Inflammatory macrophage treated with lipopolysaccharide for 1 hour (primary cell): ENCODE measurements around the gene PRDM2.

ENCODE experiments used
- DNase-seq, 2 donors: peaks; one replicate each; pipeline ENCODE4 v3.0.0-alpha.2; 2020 to 2022

The PRDM2 gene

DNA sequence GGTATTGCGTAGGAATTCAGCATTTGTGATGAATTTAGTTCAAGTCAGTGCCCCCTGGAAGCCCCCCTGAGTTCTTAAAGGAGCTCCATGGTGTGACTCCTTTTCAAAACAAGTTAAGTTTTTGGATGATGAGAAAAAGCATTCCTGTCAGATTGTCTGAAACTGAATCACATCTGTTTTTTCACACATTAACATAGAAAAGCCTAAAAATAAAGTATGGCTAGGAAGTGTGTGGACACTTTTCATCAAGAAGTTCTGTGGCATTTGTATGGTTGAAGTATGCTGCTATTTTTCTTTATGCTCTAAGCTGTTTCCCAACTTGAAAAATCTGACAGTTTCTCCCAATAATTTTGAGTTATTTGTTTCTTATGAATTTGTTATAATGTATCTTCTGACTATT, 33.7 kb downstream of the PRDM2 start:
- no peak for DNase-seq

- no peak for DNase-seq
Observed at GRCh38 chr1:13735168-13735930, 35.4 kb downstream of the PRDM2 start.

- no peak for DNase-seq
Observed at GRCh38 chr1:13737398-13737797, 37.4 kb downstream of the PRDM2 start.

- no peak for DNase-seq
Observed at GRCh38 chr1:13746342-13746741, 46.4 kb downstream of the PRDM2 start.

GRCh38 chr1:13748610-13749505, 48.9 kb downstream of the PRDM2 start:
- peak; percentile 95 to 97 for DNase-seq

DNA sequence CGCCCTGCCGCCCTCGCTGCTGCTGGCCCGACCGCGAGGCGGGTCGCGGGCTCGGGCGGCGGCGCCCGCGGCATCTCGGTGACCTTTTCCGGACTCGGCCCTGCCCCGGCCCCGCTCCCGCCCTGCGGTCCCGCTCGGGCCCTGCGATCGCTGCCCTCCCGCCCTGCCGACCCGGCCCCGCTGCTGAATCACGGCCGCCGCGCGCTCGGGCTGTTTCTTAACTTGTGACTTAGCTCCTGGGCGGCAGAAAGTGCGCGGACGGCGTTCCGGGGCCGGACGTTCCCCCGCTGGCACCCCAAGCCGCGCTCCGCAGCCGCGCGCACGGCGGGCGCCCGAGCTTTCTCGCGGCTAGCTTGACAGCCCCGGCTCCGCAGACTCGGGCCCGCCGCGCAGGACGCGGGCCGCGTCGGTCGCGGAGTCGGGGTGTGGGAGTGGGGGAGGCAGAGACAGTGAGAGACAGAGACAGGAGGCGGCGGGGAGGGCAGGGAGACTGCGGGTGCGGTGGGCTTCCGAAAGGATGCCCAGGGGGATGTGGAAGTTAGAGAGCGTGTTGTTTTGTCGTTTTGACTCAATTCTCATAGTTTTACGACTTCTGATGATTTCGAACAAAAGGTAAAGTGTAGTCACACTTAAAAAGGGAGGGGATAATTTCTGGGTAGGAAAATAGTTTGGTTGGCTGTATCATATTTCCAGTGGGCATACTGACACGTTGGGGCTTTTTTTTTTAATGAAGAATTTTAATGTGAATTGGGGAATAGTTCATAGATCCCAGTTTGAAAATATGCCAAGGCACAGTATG, 49.8 kb downstream of the PRDM2 start:
- peak; percentile 54 to 56 for DNase-seq

GRCh38 chr1:13751458-13751871, 51.5 kb downstream of the PRDM2 start:
- no peak for DNase-seq

DNA sequence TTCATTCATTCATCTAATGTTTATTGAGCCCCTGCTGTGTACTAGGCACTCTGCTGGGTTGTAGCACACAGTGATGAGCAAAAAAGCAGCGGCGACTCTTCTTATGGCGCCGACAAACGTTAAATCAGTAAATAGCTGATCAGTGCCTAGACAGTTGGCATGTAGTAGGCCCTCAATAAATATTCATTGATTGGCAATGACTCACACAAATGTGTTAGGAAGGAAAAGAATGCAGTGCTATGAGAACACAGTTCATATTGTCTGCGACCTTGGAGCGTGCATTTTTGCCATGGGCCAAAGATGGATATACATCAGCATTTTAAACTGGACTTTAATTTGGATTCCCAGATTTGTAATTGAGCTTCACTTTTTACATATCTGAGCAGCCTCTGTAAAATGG, 52.0 kb downstream of the PRDM2 start:
- no peak for DNase-seq

GRCh38 chr1:13752852-13753251, 52.9 kb downstream of the PRDM2 start:
- no peak for DNase-seq

- peak; percentile 24 for DNase-seq
Observed at GRCh38 chr1:13753636-13754402, 53.8 kb downstream of the PRDM2 start.

DNA sequence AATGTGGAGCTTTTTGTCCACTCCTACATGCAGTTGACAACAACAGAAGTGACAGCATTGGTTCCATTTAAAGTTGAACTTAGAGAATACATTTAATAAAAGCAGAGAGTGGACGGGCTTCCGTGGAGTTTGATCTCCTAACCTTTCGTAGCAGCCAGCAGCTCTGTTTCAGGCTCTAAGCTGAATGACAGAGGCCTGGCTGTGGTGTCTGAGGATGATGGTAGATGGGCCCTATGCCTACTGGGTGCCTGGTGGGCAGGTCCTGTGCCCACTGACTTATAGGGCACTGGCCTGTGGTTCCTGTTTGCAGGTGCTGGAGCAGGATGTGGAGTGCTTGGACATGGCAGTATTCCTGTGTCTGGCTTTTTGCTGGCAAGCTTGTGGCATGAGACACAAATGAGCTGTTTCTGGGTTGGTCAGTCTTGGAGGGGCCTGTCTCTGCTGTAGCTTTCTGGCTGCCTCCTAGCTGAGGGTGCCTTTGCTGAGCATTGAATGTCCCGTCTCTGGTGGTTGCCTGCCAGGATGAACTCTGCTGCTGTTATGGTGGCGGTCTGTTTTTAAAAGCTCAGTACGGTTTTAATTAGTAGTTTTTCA, 54.6 kb downstream of the PRDM2 start:
- DNase-seq, result no peak

DNA sequence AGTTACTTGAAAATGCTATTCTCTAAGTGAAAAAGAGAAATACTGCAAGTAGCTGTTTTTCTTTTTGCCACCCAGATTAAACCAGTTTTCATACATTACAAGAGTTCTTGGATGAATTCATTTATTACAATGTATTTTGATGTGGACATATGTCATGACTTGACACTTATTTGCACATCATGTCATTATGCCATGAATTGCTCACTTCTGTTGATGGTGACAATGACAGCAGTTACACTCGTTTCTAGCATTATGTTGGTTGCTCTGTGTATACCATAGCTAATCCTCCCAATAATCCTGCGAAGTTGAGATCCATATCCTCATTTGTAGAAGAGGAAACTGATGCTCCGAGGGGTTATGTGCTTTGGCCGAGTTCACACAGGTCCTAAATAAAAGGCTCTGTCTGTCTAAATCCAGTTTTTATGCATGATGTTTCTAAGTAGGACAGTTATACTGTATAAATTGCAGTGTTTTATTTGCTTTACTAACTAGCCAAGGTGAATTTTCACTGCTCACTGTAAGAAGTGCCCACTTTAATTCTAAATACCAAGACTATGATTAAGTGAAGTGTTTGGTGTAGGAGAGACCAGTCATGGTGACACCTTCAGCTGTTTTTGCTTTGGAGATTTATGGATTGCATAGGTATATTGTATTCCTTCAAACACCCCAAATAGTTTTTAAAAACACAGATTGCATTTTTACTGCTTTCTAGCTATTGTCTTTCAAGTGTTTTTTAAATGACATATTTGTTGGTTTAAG, 56.7 kb downstream of the PRDM2 start:
- DNase-seq, result no peak

DNA sequence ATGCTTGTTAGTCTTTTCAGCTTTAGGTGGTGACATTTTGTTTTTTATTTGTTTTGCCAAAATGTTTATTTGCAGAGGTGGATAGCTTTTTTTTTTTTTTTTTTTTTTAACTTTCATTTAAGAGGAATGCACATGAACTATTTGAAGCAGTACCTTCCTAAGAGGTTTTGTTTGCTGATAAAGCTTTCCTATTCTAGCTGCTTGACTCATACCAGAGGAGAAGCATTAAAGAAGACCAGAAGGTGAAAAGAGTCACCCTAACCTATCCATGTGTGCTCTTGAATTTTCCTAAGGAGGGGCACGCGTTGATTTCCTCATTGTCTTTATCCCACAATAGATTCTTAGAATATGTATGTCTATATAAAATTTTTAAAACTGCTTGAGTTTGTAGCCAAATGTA, 57.7 kb downstream of the PRDM2 start:
- DNase-seq, result no peak

DNA sequence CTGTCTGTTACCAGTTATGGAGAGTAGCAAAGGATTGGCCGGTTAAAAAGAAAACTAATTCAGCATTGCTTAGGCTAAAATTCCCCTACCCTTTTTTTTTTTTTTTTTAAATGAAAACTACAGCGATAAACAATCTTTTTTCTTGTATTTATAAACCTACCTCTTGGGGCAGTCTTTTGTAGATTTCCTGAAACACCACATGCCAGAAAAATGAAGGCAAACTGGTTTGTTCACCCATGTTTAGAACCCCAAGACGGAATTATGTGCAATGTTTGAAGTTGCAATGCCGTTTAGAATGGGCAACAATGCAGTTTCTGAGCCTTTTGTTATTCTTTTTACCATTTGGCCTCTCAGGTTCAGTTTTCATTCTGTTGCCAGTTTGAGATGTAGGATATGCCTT, 59.1 kb downstream of the PRDM2 start:
- no peak for DNase-seq

- no peak for DNase-seq
Observed at GRCh38 chr1:13760340-13760739, 60.4 kb downstream of the PRDM2 start.

GRCh38 chr1:13760921-13761320, 60.9 kb downstream of the PRDM2 start:
- DNase-seq, result no peak

- no peak for DNase-seq
Observed at GRCh38 chr1:13761883-13762282, 61.9 kb downstream of the PRDM2 start.

- no peak for DNase-seq
Observed at GRCh38 chr1:13762642-13763041, 62.7 kb downstream of the PRDM2 start.

GRCh38 chr1:13763222-13763621, 63.2 kb downstream of the PRDM2 start:
- DNase-seq, result no peak

GRCh38 chr1:13763991-13764390, 64.0 kb downstream of the PRDM2 start:
- DNase-seq, result no peak
